ENCODE measurements around the gene PIGV. TPM values are rescaled to one million over a fixed set of nuclear protein-coding genes. Genes with fewer than 3 reads are reported as not detected.

Gene PIGV
- polyA plus RNA-seq, 1 donor (not counting 4 experiments of a cell fraction or from before 2014, with no cell fraction given): 14.2 TPM

GRCh38 chr1:26782521-26783212, 5.1 kb upstream of the PIGV start:
- dilution Hi-C loops (cut with MboI; ENCODE audit: extremely low pct_ligation_motif_present, low sequenced_read_pairs): no loop called here
- Histone ChIP-seq H4K20me1 (ENCODE audit: control insufficient read depth, extremely low read depth, insufficient read depth, low read length) (no peaks in the 10 kb centered on the region), H3K27me3 (ENCODE audit: control insufficient read depth, extremely low read depth, insufficient read depth, low read length) (no peaks in the 10 kb centered on the region), H3K36me3 (ENCODE audit: control insufficient read depth in 2 of 2, extremely low read depth in 1 of 2, insufficient read depth in 2 of 2, low read length in 2 of 2) (peaks cover 24 to 29% of the 10 kb centered on the region in 2 experiments), H3K9me3 (ENCODE audit: control insufficient read depth, low read depth, low read length) (no peaks in the 10 kb centered on the region), H3K4me3 (ENCODE audit: control insufficient read depth in 2 of 3, extremely low read depth in 1 of 3, insufficient read depth in 2 of 3, low read depth in 1 of 3, low read length in 3 of 3) (no peak overlapping the region), H3K9me1 (ENCODE audit: control insufficient read depth, extremely low read depth, insufficient read depth, low read length) (no peaks in the 10 kb centered on the region), H3K79me2 (ENCODE audit: control insufficient read depth, insufficient read depth, low read length) (peaks cover 4% of the 10 kb centered on the region), H2AFZ (ENCODE audit: control insufficient read depth, low read length) (no peak overlapping the region), H3K9ac (ENCODE audit: control insufficient read depth, extremely low read depth, insufficient read depth, low read length) (no peak overlapping the region), H3K4me2 (ENCODE audit: control insufficient read depth, extremely low read depth, insufficient read depth, low read depth, low read length) (no peak overlapping the region), H3K4me1 (ENCODE audit: control insufficient read depth, extremely low read depth, insufficient read depth, low read length) (peaks cover 19% of the 10 kb centered on the region), H3K27ac (ENCODE audit: control insufficient read depth, insufficient read depth, low read length) (no peak overlapping the region)
- TF ChIP-seq EZH2 (IDR thresholded peaks at IDR 0.05; ENCODE audit: low read length): no peak
- TF ChIP-seq, protein P1, sequence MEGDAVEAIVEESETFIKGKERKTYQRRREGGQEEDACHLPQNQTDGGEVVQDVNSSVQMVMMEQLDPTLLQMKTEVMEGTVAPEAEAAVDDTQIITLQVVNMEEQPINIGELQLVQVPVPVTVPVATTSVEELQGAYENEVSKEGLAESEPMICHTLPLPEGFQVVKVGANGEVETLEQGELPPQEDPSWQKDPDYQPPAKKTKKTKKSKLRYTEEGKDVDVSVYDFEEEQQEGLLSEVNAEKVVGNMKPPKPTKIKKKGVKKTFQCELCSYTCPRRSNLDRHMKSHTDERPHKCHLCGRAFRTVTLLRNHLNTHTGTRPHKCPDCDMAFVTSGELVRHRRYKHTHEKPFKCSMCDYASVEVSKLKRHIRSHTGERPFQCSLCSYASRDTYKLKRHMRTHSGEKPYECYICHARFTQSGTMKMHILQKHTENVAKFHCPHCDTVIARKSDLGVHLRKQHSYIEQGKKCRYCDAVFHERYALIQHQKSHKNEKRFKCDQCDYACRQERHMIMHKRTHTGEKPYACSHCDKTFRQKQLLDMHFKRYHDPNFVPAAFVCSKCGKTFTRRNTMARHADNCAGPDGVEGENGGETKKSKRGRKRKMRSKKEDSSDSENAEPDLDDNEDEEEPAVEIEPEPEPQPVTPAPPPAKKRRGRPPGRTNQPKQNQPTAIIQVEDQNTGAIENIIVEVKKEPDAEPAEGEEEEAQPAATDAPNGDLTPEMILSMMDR (optimal IDR thresholded peaks at IDR 0.05 in 1 of 3, IDR thresholded peaks at IDR 0.05 in 1 of 3, conservative IDR thresholded peaks at IDR 0.05 in 1 of 3; ENCODE audit: extremely low read depth in 1 of 3, insufficient read depth in 2 of 3, low read length in 3 of 3): no peak
- FAIRE-seq: no peak
- no peak for DNase-seq (ENCODE audit: low read depth, low spot score)

- FAIRE-seq (no peak), DNase-seq (ENCODE audit: low read depth, low spot score) (no peak)
- peaks cover 19 to 24% of the 10 kb centered on the region in 2 experiments for H3K36me3 ChIP-seq (ENCODE audit: control insufficient read depth in 2 of 2, extremely low read depth in 1 of 2, insufficient read depth in 2 of 2, low read length in 2 of 2)
- TF ChIP-seq EZH2 (IDR thresholded peaks at IDR 0.05; ENCODE audit: low read length): no peak
- TF ChIP-seq, protein P1 (optimal IDR thresholded peaks at IDR 0.05 in 1 of 3, IDR thresholded peaks at IDR 0.05 in 1 of 3, conservative IDR thresholded peaks at IDR 0.05 in 1 of 3; ENCODE audit: extremely low read depth in 1 of 3, insufficient read depth in 2 of 3, low read length in 3 of 3): no peak
- H4K20me1 ChIP-seq (ENCODE audit: control insufficient read depth, extremely low read depth, insufficient read depth, low read length): no peaks in the 10 kb centered on the region
- no peak overlapping the region for H3K9ac ChIP-seq (ENCODE audit: control insufficient read depth, extremely low read depth, insufficient read depth, low read length)
- peaks cover 25% of the 10 kb centered on the region for H3K4me1 ChIP-seq (ENCODE audit: control insufficient read depth, extremely low read depth, insufficient read depth, low read length)
- H2AFZ ChIP-seq (ENCODE audit: control insufficient read depth, low read length): no peak overlapping the region
- peaks cover 6% of the 10 kb centered on the region for H3K79me2 ChIP-seq (ENCODE audit: control insufficient read depth, insufficient read depth, low read length)
- H3K9me1 ChIP-seq (ENCODE audit: control insufficient read depth, extremely low read depth, insufficient read depth, low read length): no peaks in the 10 kb centered on the region
- H3K4me2 ChIP-seq (ENCODE audit: control insufficient read depth, extremely low read depth, insufficient read depth, low read depth, low read length): no peak overlapping the region
- H3K27me3 ChIP-seq (ENCODE audit: control insufficient read depth, extremely low read depth, insufficient read depth, low read length): no peaks in the 10 kb centered on the region
- dilution Hi-C loops (cut with MboI; ENCODE audit: extremely low pct_ligation_motif_present, low sequenced_read_pairs): no loop called here
- H3K9me3 ChIP-seq (ENCODE audit: control insufficient read depth, low read depth, low read length): no peaks in the 10 kb centered on the region
- H3K27ac ChIP-seq (ENCODE audit: control insufficient read depth, insufficient read depth, low read length): no peak overlapping the region
- no peak overlapping the region for H3K4me3 ChIP-seq (ENCODE audit: control insufficient read depth in 2 of 3, extremely low read depth in 1 of 3, insufficient read depth in 2 of 3, low read depth in 1 of 3, low read length in 3 of 3)
Measured at GRCh38 chr1:26783646-26784022, 4.1 kb upstream of the PIGV start.
